Caco-2 (cell line): ENCODE measurements around the gene POLR1A. TPM values are rescaled to one million over a fixed set of nuclear protein-coding genes. Genes with fewer than 3 reads are reported as not detected.

Source experiments
- BruUV-seq: library from RNA; stranded (reverse); fragments of 400-500 nt; replicated peaks from 2 replicates; lab custom pipeline; 2021; lab: Mats Ljungman, UMichigan
- CTCF ChIA-PET: fragments of 300-600 bp; sonication (Branson Sonifier 250); formaldehyde crosslinking; loops from one replicate; lab custom pipeline; 2022; ENCODE audit warnings: antibody characterized with exemption; lab: Charles Lee
- POLR2A ChIA-PET: fragments of 300-600 bp; sonication (Branson Sonifier 250); formaldehyde crosslinking; loops from one replicate; lab custom pipeline; 2022; ENCODE audit warnings: antibody characterized with exemption; lab: Charles Lee
- DNase-seq, 2 experiments: peaks; one replicate each; pipeline versions ENCODE4 v3.0.0 to v3.0.0-alpha.2; 2020 to 2022
- H3K27me3 ChIP-seq: replicated peaks from 2 replicates; pipeline ENCODE4 v1.6.0; 2011; ENCODE audit warnings: low read length; ENCODE audit not compliant: control insufficient read depth, insufficient read depth
- H3K36me3 ChIP-seq: 2 replicates; pipeline ENCODE4 v1.5.1; 2011; ENCODE audit warnings: low read length; ENCODE audit not compliant: control insufficient read depth, insufficient read depth
- H3K4me1 ChIP-seq: fragments of 250-450 bp; sonication (Bioruptor Pico); 2 replicates; pipeline ENCODE4 v1.5.1; 2020; ENCODE audit warnings: mild to moderate bottlenecking
- H3K4me3 ChIP-seq: 2 replicates; pipeline ENCODE4 v1.5.1; 2011; ENCODE audit warnings: low read depth, mild to moderate bottlenecking, control low read depth, low read length
- H3K9me3 ChIP-seq: fragments of 250-450 bp; sonication (Bioruptor Pico); 2 replicates; pipeline ENCODE4 v1.5.1; 2020; ENCODE audit warnings: mild to moderate bottlenecking, moderate library complexity
- H3K27ac Mint-ChIP-seq: one replicate; pipeline ENCODE4 v1.8.0; 2022; ENCODE audit warnings: mixed read lengths; ENCODE audit not compliant: unreplicated experiment
- H3K27me3 Mint-ChIP-seq: one replicate; pipeline ENCODE4 v1.8.0; 2022; ENCODE audit warnings: mixed read lengths; ENCODE audit not compliant: insufficient read depth, unreplicated experiment
- H3K36me3 Mint-ChIP-seq: one replicate; pipeline ENCODE4 v1.8.0; 2022; ENCODE audit warnings: mild to moderate bottlenecking, mixed read lengths; ENCODE audit not compliant: insufficient read depth, unreplicated experiment
- H3K4me1 Mint-ChIP-seq: one replicate; pipeline ENCODE4 v1.8.0; 2022; ENCODE audit warnings: low read depth, mixed read lengths; ENCODE audit not compliant: unreplicated experiment
- H3K4me3 Mint-ChIP-seq: one replicate; pipeline ENCODE4 v1.8.0; 2022; ENCODE audit warnings: mild to moderate bottlenecking, moderate library complexity, mixed read lengths; ENCODE audit not compliant: unreplicated experiment
- H3K9me3 Mint-ChIP-seq: one replicate; pipeline ENCODE4 v1.8.0; 2022; ENCODE audit warnings: mixed read lengths; ENCODE audit not compliant: unreplicated experiment
- CTCF ChIP-seq, 2 experiments: fragments of 200-600 bp in 1 of 2; IDR thresholded peaks; 1 replicate in 1 of 2; 2 replicates in 1 of 2; pipeline versions ENCODE4 v1.5.1 to v1.8.0; 2011 to 2022; ENCODE audit warnings: antibody characterized with exemption in 1 of 2, control low read depth in 1 of 2, inconsistent platforms in 1 of 2, low read depth in 1 of 2, low read length in 1 of 2, mild to moderate bottlenecking in 1 of 2, moderate library complexity in 1 of 2; ENCODE audit not compliant: insufficient read depth in 1 of 2, severe bottlenecking in 1 of 2, unreplicated experiment in 1 of 2
- intact Hi-C: fragments of 100-400 bp; cut with micrococcal nuclease; formaldehyde crosslinking; loops from one replicate; pipeline ENCODE4 v1.10.0; 2022; ENCODE audit not compliant: unreplicated experiment
- total RNA-seq: library from RNA; stranded (reverse); gene quantifications from 2 replicates; pipeline ENCODE4 v1.2.3, GENCODE V29; 2022

Gene POLR1A
- total RNA-seq, 1 experiment from 2014 or later, result 73.8 TPM

DNA sequence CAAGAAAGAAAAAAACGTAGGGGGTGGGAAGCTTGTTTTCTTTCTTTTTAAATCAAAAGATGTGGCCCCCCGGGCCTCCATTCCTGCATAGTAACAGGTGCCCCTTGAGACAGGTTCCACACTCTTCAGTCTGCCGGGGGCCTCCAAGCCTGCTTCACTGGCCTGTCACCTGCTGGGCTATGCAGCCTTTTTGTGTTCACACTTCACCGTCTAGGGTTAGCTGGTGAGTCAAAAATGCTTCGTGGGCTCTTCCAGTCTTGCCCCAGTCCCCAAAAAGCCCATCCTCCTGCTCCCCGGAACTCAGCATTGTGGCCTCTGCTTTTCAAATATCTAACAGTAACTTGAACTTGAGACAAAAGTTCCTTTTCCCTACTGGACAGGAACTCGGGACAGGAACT is 67.9 kb downstream of the POLR1A start:
- peaks cover 73% of the 10 kb centered on the region for H3K36me3 Mint-ChIP-seq
- H3K9me3 ChIP-seq, result no peaks in the 10 kb centered on the region
- DNase-seq, result no peak
- CTCF ChIA-PET, result no interaction called here
- no peaks in the 10 kb centered on the region for H3K4me1 ChIP-seq
- H3K4me1 Mint-ChIP-seq, result no peaks in the 10 kb centered on the region
- no peaks in the 10 kb centered on the region for H3K27me3 Mint-ChIP-seq
- no peak overlapping the region for H3K4me3 Mint-ChIP-seq
- H3K36me3 ChIP-seq, result peaks cover 3% of the 10 kb centered on the region
- no peaks in the 10 kb centered on the region for H3K27me3 ChIP-seq
- H3K4me3 ChIP-seq, result no peak overlapping the region
- no peak overlapping the region for H3K27ac Mint-ChIP-seq
- intact Hi-C loops, result no loop called here
- TF ChIP-seq CTCF (IDR thresholded peaks at IDR 0.05; ENCODE audit: insufficient read depth in 1 of 2, low read depth in 1 of 2, low read length in 1 of 2, severe bottlenecking in 1 of 2, unreplicated experiment in 1 of 2), result no peak
- POLR2A ChIA-PET, result interaction anchor here (0.7 kb wide), 1 partner anchor 26 kb away, joined by 4 read pairs; no protein-coding TSS in a partner anchor
- no peaks in the 10 kb centered on the region for H3K9me3 Mint-ChIP-seq
- no TSS peak for BruUV-seq

DNA sequence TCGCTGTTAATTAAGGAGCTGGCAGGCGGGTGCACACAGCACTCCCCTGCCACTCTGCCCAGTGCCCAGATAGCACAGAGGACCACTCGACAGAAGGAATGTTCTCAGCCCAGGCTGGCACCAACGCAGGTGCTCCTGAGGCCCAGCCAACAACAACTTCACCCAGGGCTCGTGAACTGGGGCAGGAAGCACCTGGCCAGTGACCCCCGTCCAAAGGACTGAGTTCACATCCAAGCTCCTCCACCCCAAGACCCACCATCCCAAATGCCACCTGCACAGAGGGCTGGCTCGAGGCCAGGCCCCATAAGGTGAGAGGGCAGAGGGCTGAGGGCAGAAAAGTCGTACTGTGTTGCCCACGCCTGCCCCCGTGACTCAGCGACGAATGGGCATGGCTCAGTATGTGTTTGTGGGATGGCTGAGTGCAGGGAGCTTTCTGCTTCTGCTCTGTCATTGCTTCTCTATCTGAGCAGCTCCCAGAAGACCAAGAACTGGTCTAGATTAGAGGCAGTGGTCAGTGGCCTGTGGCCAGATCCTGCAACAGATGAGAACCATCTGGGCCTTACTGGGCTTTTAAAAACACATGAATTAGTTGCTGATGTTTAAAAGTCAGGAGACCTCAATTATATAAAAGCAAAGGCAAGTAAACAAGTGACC is 68.4 kb downstream of the POLR1A start:
- Histone ChIP-seq H3K27me3 (no peaks in the 10 kb centered on the region), H3K9me3 (no peaks in the 10 kb centered on the region), H3K4me1 (no peaks in the 10 kb centered on the region), H3K36me3 (peaks cover 3% of the 10 kb centered on the region), H3K4me3 (no peak overlapping the region)
- Mint-ChIP-seq H3K27me3 (no peaks in the 10 kb centered on the region), H3K4me1 (no peaks in the 10 kb centered on the region), H3K27ac (no peak overlapping the region), H3K9me3 (no peaks in the 10 kb centered on the region), H3K4me3 (no peak overlapping the region), H3K36me3 (peaks cover 73% of the 10 kb centered on the region)
- intact Hi-C loops, result no loop called here
- POLR2A ChIA-PET, result interaction anchor here (0.7 kb wide), 1 partner anchor 26 kb away, joined by 4 read pairs; no protein-coding TSS in a partner anchor
- no TSS peak for BruUV-seq
- no peak for DNase-seq
- TF ChIP-seq CTCF (IDR thresholded peaks at IDR 0.05; ENCODE audit: insufficient read depth in 1 of 2, low read depth in 1 of 2, low read length in 1 of 2, severe bottlenecking in 1 of 2, unreplicated experiment in 1 of 2), result no peak
- CTCF ChIA-PET, result no interaction called here

- intact Hi-C loops, result no loop called here
- ChIA-PET CTCF (interaction anchor here (1.3 kb wide), 1 partner anchor 209 kb away, joined by 3 read pairs; no protein-coding TSS in a partner anchor), POLR2A (no interaction called here)
- no peaks in the 10 kb centered on the region for H3K9me3 Mint-ChIP-seq
- peaks cover 79% of the 10 kb centered on the region for H3K36me3 Mint-ChIP-seq
- H3K27ac Mint-ChIP-seq, result no peak overlapping the region
- no peak overlapping the region for H3K4me3 Mint-ChIP-seq
- DNase-seq, result no peak
- Histone ChIP-seq H3K36me3 (peaks cover 3% of the 10 kb centered on the region), H3K9me3 (no peaks in the 10 kb centered on the region), H3K4me3 (no peak overlapping the region), H3K4me1 (no peaks in the 10 kb centered on the region), H3K27me3 (no peaks in the 10 kb centered on the region)
- no peaks in the 10 kb centered on the region for H3K4me1 Mint-ChIP-seq
- H3K27me3 Mint-ChIP-seq, result no peaks in the 10 kb centered on the region
- TF ChIP-seq CTCF (IDR thresholded peaks at IDR 0.05; ENCODE audit: insufficient read depth in 1 of 2, low read depth in 1 of 2, low read length in 1 of 2, severe bottlenecking in 1 of 2, unreplicated experiment in 1 of 2), result no peak
- no TSS peak for BruUV-seq
Measured at GRCh38 chr2:86036669-86037138, 69.0 kb downstream of the POLR1A start.
